Central memory CD4-positive, alpha-beta T cell (primary cell): Measurements from ENCODE around the gene PLPPR1.

Experiments
- DNase-seq: peaks from one replicate; pipeline ENCODE4 v3.0.0; 2022

Gene PLPPR1

DNA sequence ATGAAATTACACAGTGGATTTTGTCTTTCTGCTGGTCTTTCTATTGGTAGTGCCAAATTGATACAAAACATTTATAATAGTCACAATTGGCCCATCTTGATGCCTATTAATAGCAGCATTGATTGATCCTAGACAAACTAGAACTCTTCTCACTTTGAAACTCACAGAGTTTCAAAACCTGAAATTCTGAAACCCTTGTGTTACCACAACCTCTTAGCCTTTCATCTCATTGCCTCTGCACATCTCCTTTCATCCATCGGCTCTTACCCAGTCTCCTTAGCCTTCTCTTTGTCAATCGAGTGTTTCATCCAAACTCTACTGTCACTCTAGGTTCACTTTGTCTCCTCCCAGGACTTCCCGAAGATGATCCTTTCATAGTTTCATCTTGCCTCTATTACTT lies 22.1 kb downstream of the PLPPR1 start:
- no peak for DNase-seq

DNA sequence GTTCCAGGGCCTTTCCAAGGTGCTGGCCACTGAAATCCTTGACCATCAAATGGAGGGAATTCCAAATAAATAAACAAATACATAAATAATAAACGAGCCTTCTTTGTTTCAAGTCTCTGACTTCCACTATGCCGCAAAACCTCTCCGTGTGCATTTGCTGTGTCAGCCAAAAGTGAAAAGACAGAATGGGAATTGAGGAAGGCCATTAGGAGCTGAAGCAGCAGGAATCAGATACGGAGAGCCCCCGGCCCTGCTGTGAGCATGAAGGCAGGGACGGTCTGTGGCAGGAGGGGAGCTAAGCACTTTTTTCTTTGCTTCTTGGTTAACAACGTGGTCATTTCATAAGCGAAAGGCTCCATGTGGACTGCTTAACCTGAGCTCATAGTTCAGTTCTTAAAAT lies 26.1 kb downstream of the PLPPR1 start:
- DNase-seq = no peak

GRCh38 chr9:101055516-101055915 lies 27.0 kb downstream of the PLPPR1 start:
- no peak for DNase-seq

- no peak for DNase-seq
These were observed 34.2 kb downstream of the PLPPR1 start for GRCh38 chr9:101062686-101063085.

DNA sequence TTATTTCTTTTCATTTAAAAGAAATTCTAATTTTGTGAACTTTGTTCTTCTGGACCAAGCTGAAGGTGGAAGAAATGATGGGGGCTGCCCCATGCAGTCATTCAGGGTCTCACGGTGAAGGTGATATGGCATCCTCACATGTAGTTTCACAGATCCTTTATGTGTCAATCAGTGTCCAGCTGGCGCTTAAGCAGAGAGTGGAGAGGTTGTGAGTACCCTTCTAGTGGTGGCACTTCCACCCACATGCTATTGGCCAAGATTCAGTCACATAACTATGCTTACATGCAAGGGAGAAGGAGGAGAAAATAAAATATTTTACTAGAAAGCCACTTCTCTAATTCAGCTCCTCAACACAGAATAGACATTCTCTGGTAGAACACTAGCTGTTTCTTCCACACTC lies 34.7 kb downstream of the PLPPR1 start:
- no peak for DNase-seq

GRCh38 chr9:101064206-101064605 lies 35.7 kb downstream of the PLPPR1 start:
- no peak for DNase-seq

DNA sequence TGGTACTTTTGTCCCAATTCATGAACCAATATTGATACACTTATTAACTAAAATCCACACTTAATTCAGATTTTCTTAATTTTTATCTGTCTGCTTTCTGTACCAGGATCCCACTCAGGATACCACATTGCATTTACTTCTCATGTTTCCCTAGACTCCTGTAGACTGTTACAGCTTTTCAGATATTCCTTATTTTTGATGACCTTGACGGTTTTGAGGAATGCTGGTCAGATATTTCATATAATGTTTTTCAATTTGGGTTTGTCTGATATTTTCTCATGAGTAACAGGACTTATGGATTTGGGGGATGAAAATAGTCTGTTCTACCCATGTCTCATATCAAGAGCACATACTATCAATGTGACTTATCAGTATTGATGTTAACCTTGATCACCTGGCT lies 37.4 kb downstream of the PLPPR1 start:
- no peak for DNase-seq

GRCh38 chr9:101068696-101069095 lies 40.2 kb downstream of the PLPPR1 start:
- no peak for DNase-seq

- no peak for DNase-seq
These were observed 43.7 kb downstream of the PLPPR1 start for GRCh38 chr9:101072259-101072658.

DNA sequence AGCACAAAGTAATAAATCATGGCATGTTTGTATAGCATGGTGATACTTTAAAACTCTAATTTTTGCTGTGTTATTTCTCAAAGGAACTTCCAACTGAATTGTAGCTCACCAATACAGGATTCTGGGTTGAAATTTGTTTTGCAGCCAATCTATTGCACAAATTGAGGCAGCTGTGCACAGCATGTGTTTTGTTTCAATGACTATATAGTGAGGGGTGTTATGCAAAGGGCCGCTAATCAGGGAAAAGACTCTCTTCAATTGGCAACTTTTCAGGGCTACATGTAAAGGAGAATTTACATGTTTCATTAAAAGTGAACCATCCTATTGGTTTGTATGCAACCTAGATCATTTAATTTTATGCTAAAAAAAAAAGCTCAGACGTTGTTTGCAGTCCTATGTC lies 44.6 kb downstream of the PLPPR1 start:
- no peak for DNase-seq

DNA sequence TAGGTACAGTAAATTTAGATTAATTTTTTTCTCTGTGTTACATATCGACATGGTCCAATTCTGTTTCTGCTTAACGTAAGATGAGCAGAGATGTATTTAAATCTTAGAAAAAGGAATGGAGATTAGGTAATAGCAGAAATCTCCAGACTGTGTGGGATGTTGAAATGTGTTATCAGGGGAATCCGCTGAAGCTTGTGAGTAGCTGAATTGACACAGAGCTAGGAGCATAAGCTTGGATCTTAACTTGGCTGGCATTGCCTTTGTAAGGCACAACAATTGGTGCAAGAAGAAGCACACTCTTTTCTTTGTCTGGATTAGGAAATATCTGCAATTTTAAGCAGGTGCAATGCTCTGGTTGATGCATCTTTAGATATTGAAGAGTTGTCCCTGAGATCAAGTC lies 53.1 kb downstream of the PLPPR1 start:
- no peak for DNase-seq

- no peak for DNase-seq
These were observed 55.1 kb downstream of the PLPPR1 start for GRCh38 chr9:101083448-101084202.

- no peak for DNase-seq
These were observed 58.9 kb downstream of the PLPPR1 start for GRCh38 chr9:101087426-101087825.

DNA sequence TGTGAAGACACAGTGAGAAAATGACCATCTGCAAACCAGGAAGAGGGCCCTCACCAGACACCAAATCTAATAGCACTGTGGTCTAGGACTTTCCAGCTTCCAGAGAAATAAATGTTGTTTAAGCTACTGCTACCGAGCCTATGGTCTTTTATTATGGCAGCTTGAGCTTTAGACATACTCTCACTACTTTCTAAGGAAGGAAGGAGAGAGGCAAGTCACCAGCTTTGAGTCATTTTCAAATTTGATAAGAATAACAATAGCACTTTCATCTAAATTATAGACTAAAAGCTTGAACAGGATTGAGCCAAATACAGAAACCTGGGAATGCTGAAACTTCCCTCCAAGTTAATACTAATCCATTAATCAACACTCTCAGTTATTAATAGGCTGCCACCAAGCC lies 64.4 kb downstream of the PLPPR1 start:
- DNase-seq = no peak

GRCh38 chr9:101093620-101094019 lies 65.1 kb downstream of the PLPPR1 start:
- no peak for DNase-seq

- no peak for DNase-seq
These were observed 66.2 kb downstream of the PLPPR1 start for GRCh38 chr9:101094686-101095085.

GRCh38 chr9:101097210-101097609 lies 68.7 kb downstream of the PLPPR1 start:
- no peak for DNase-seq

- no peak for DNase-seq
These were observed 69.9 kb downstream of the PLPPR1 start for GRCh38 chr9:101098392-101098791.

DNA sequence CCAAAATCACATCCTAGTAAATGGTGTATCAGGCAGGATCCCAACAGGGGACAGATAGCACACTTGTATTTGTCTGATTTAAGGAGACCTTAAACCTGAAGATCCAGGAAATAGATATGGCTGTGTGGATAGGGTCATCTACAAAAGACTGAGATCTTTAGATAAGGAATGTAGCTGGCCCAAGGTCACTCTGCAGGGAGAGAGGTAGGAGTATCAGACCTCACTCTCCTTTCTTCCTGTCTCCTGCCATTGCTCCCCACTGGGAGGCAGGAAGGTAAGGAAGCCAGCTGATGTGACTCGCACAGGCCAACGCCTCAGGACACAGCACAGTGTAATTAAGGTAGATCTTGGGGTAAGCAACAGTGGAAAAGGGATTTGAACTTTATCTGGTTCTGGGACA lies 85.8 kb downstream of the PLPPR1 start:
- no peak for DNase-seq

GRCh38 chr9:101115102-101115501 lies 86.6 kb downstream of the PLPPR1 start:
- no peak for DNase-seq

DNA sequence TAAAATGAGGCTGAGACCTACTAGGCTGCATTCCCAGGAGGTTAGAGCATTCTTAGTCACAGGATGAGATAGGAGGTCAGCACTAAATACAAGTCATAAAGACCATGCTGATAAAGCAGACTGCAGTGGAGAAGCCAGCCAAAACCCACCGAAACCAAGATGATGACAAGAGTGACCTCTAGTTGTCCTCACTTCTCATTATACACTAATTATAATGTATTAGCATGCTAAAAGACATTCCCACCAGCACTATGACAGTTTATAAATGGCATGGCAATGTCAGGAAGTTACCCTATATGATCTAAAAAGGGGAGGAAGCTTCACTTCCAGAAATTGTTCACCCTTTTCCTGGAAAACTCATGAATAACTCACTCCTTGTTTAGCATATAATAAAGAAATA lies 88.6 kb downstream of the PLPPR1 start:
- no peak for DNase-seq

DNA sequence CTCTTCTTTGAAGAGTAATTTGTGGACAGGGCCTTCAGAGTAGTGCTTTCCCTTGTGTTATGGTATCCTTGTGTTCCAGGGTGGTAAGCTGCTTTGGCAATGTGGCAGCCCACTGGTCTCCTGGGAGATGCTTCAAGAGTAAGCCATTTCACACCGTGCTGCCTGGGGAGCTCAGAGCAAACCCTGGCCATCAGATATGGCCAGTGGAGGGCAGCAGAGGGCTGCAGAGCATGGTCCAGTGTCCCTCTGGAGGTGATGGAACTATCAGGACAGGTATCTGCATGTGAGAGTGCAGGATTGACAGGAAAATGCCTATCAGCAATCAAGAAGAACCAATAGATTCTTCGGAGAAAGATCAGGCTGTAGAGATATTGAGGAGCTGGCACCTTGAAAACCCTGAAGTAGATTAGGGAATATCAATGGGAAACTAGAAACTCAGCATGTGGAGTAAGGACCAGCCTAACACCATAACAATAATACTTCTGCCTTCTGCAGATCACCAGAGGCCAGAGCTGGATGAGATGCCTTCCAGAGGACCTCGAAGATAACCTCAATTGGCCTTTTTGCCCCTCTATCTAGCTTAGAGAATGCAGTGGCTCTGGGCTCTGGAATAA lies 90.8 kb downstream of the PLPPR1 start:
- DNase-seq = no peak

- DNase-seq = no peak
These were observed 93.4 kb downstream of the PLPPR1 start for GRCh38 chr9:101121836-101122399.

- no peak for DNase-seq
These were observed 98.0 kb downstream of the PLPPR1 start for GRCh38 chr9:101126556-101126955.
